MM.1S (cell line): ENCODE measurements around the gene MOXD1.

Experiments
- DNase-seq: peaks from one replicate; pipeline ENCODE4 v3.0.0-alpha.2; 2015
- H2AFZ ChIP-seq: fragments of 300-600 bp; sonication (generic); 2 replicates; pipeline ENCODE4 v1.6.0; 2016; ENCODE audit warnings: antibody characterized with exemption, low read length
- H3F3A ChIP-seq: fragments of 300-600 bp; sonication (generic); 2 replicates; pipeline ENCODE4 v1.6.1; 2016; ENCODE audit warnings: mild to moderate bottlenecking, antibody characterized with exemption, low read length, moderate library complexity, mixed read lengths; ENCODE audit not compliant: insufficient read depth
- H3K27ac ChIP-seq: fragments of 300-600 bp; sonication (generic); 2 replicates; pipeline ENCODE4 v1.5.1; 2016; ENCODE audit warnings: mild to moderate bottlenecking, low read length
- H3K27me3 ChIP-seq: fragments of 300-600 bp; sonication (generic); replicated peaks from 2 replicates; pipeline ENCODE4 v1.6.0; 2016; ENCODE audit warnings: low read length; ENCODE audit not compliant: insufficient read depth
- H3K36me3 ChIP-seq: fragments of 300-600 bp; sonication (generic); replicated peaks from 2 replicates; pipeline ENCODE4 v1.6.1; 2016; ENCODE audit warnings: mild to moderate bottlenecking, low read length, mixed read lengths; ENCODE audit not compliant: insufficient read depth
- H3K4me1 ChIP-seq: fragments of 300-600 bp; sonication (generic); 2 replicates; pipeline ENCODE4 v1.6.1; 2016; ENCODE audit warnings: low read length, mixed read lengths
- H3K4me2 ChIP-seq: fragments of 300-600 bp; sonication (generic); 2 replicates; pipeline ENCODE4 v1.6.0; 2016; ENCODE audit warnings: low read depth, low read length
- H3K4me3 ChIP-seq: fragments of 300-600 bp; sonication (generic); 2 replicates; pipeline ENCODE4 v1.5.1; 2016; ENCODE audit warnings: low read length, mixed read lengths
- H3K79me2 ChIP-seq: fragments of 300-600 bp; sonication (generic); 2 replicates; pipeline ENCODE4 v1.6.1; 2016; ENCODE audit warnings: mixed run types, low read length, mixed read lengths
- H3K9ac ChIP-seq: fragments of 300-600 bp; sonication (generic); 2 replicates; pipeline ENCODE4 v1.6.1; 2016; ENCODE audit warnings: low read length, mixed read lengths
- H3K9me2 ChIP-seq: fragments of 300-600 bp; sonication (generic); replicated peaks from 2 replicates; pipeline ENCODE4 v1.6.1; 2016; ENCODE audit warnings: mild to moderate bottlenecking, low read length, mixed read lengths; ENCODE audit not compliant: insufficient read depth
- H3K9me3 ChIP-seq: fragments of 300-600 bp; sonication (generic); replicated peaks from 2 replicates; pipeline ENCODE4 v1.6.1; 2016; ENCODE audit warnings: mild to moderate bottlenecking, low read length, mixed read lengths; ENCODE audit not compliant: insufficient read depth
- H4K20me1 ChIP-seq: fragments of 300-600 bp; sonication (generic); 2 replicates; pipeline ENCODE4 v1.6.1; 2016; ENCODE audit warnings: mild to moderate bottlenecking, low read length, moderate library complexity, mixed read lengths; ENCODE audit not compliant: insufficient read depth
- EZH2 ChIP-seq: fragments of 300-600 bp; sonication (generic); optimal IDR thresholded peaks from 2 replicates; pipeline ENCODE3; 2017; ENCODE audit warnings: low read depth, mild to moderate bottlenecking, antibody characterized with exemption, low read length, mixed read lengths
- EZH2phosphoT487 ChIP-seq: fragments of 300-600 bp; sonication (generic); IDR thresholded peaks from 2 replicates; pipeline ENCODE4 v1.6.1; 2018; ENCODE audit warnings: antibody characterized with exemption, low read length
- TF ChIP-seq, protein P1 (sequence below): fragments of 300-600 bp; sonication (generic); IDR thresholded peaks from 2 replicates; pipeline ENCODE4 v1.5.1; 2016; ENCODE audit warnings: antibody characterized with exemption, low read length, mixed read lengths

The MOXD1 gene

GRCh38 chr6:132282696-132283095 lies 118.6 kb downstream of the MOXD1 start:
- H3K79me2 ChIP-seq, result no peaks in the 10 kb centered on the region
- H3K4me3 ChIP-seq, result no peak overlapping the region
- H3K36me3 ChIP-seq, result no peaks in the 10 kb centered on the region
- no peaks in the 10 kb centered on the region for H4K20me1 ChIP-seq
- H3K9me3 ChIP-seq, result no peaks in the 10 kb centered on the region
- no peak for TF ChIP-seq EZH2phosphoT487
- TF ChIP-seq, protein P1, sequence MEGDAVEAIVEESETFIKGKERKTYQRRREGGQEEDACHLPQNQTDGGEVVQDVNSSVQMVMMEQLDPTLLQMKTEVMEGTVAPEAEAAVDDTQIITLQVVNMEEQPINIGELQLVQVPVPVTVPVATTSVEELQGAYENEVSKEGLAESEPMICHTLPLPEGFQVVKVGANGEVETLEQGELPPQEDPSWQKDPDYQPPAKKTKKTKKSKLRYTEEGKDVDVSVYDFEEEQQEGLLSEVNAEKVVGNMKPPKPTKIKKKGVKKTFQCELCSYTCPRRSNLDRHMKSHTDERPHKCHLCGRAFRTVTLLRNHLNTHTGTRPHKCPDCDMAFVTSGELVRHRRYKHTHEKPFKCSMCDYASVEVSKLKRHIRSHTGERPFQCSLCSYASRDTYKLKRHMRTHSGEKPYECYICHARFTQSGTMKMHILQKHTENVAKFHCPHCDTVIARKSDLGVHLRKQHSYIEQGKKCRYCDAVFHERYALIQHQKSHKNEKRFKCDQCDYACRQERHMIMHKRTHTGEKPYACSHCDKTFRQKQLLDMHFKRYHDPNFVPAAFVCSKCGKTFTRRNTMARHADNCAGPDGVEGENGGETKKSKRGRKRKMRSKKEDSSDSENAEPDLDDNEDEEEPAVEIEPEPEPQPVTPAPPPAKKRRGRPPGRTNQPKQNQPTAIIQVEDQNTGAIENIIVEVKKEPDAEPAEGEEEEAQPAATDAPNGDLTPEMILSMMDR, result no peak
- no peak for TF ChIP-seq EZH2
- DNase-seq, result no peak
- H3F3A ChIP-seq, result no peaks in the 10 kb centered on the region
- no peak overlapping the region for H3K4me2 ChIP-seq
- 0 out of 2 replicates have a peak, but pooled peaks cover 2% of the 10 kb centered on the region for H3K4me1 ChIP-seq
- no peak overlapping the region for H2AFZ ChIP-seq
- H3K9me2 ChIP-seq, result no peaks in the 10 kb centered on the region
- no peaks in the 10 kb centered on the region for H3K27me3 ChIP-seq
- no peak overlapping the region for H3K9ac ChIP-seq
- H3K27ac ChIP-seq, result no peak overlapping the region

- Histone ChIP-seq H2AFZ (no peak overlapping the region), H3K9me3 (no peaks in the 10 kb centered on the region), H3K79me2 (no peaks in the 10 kb centered on the region), H4K20me1 (no peaks in the 10 kb centered on the region), H3K4me1 (no peaks in the 10 kb centered on the region), H3K9ac (no peak overlapping the region), H3K27me3 (no peaks in the 10 kb centered on the region), H3K36me3 (no peaks in the 10 kb centered on the region), H3K27ac (no peak overlapping the region), H3K9me2 (no peaks in the 10 kb centered on the region), H3K4me3 (no peak overlapping the region), H3K4me2 (no peak overlapping the region), H3F3A (no peaks in the 10 kb centered on the region)
- TF ChIP-seq EZH2phosphoT487 (no peak), EZH2 (no peak)
- TF ChIP-seq, protein P1, result no peak
- no peak for DNase-seq
These were observed 120.8 kb downstream of the MOXD1 start for GRCh38 chr6:132280436-132280835.

DNA sequence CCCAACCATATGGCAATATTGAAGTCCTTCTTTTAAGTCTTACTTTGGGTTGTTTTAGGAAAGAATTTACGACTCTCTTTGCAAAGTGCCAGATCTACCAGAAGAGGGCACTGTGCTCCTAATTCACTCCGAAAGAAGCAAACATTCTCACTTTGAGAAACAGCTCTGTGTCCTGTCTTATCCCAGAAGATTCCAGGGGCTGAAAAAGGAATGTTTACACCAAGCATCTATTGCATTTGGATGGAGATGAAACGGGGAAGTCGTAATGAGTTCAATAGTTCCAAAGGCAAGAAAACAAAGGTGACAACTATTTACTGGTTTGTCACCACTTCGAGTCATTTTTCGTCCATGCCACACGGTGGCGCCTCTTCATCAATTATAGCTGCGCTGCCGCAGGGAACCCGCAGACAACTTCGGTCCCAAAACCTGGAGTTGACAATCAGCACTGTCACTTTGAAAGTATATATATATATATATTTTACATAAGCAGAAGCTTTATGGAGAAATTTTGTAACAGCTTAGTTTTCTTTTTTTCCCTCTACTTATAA lies 121.6 kb downstream of the MOXD1 start:
- no peaks in the 10 kb centered on the region for H3F3A ChIP-seq
- no peaks in the 10 kb centered on the region for H3K79me2 ChIP-seq
- H3K36me3 ChIP-seq, result no peaks in the 10 kb centered on the region
- H3K4me1 ChIP-seq, result no peaks in the 10 kb centered on the region
- peak overlapping the region; percentile 69 for H3K4me3 ChIP-seq
- H3K27ac ChIP-seq, result no peak overlapping the region
- no peaks in the 10 kb centered on the region for H3K27me3 ChIP-seq
- no peaks in the 10 kb centered on the region for H3K9me3 ChIP-seq
- DNase-seq, result peak; percentile 80
- no peak overlapping the region; the same call in 1 of the 2 replicates for H3K9ac ChIP-seq
- H4K20me1 ChIP-seq, result no peaks in the 10 kb centered on the region
- H3K9me2 ChIP-seq, result no peaks in the 10 kb centered on the region
- peak overlapping the region; percentile 85 for H2AFZ ChIP-seq
- TF ChIP-seq EZH2, result no peak
- TF ChIP-seq, protein P1, result peak; percentile 93
- TF ChIP-seq EZH2phosphoT487, result no peak
- H3K4me2 ChIP-seq, result peak overlapping the region; percentile 90
